Measurements from ENCODE around the gene TENM4.

Gene TENM4

DNA sequence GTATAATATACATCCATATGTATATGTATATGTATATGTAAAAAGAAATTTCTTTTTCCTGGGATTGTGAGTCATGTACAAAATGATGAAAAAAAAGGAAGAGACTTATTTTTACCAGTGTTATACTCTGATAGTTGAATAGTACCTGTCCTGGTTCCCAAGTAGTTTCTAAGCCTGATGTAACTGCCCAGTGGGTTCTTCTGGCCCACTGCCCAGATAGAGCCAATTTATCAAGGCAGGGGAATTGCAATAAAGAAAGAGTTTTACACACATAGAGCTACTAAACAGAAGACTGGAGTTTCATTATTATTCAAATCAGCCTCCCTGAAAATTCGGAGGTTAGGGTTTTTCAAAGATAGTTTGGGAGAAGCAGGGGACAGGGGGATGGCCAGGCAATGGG lies 837.0 kb downstream of the TENM4 start:
- DNase-seq, result no peak

Measured in stimulated activated CD4-positive, alpha-beta T cell treated with anti-CD3 and anti-CD28 coated beads, Interleukin-4, amount 100 ng/mL, for 1 hour (primary cell).